SJCRH30 (cell line): ENCODE data around the gene ST6GALNAC2. TPM values are rescaled to one million over a fixed set of nuclear protein-coding genes. Genes with fewer than 3 reads are reported as not detected.
A peak's percentile ranks its signal among the peaks of the same experiment; 100 is the strongest.

Source experiments
- DNase-seq, 2 experiments: peaks; one replicate each; pipeline ENCODE4 v3.0.0-alpha.2; 2015 to 2020
- H3K27ac ChIP-seq: fragments of 250-450 bp; sonication (Bioruptor Pico); 2 replicates; pipeline ENCODE4 v1.5.1; 2020; ENCODE audit warnings: mild to moderate bottlenecking, moderate library complexity
- H3K27me3 ChIP-seq: fragments of 250-450 bp; sonication (Bioruptor Pico); 2 replicates; pipeline ENCODE4 v1.5.1; 2020; ENCODE audit warnings: mild to moderate bottlenecking, moderate library complexity
- H3K36me3 ChIP-seq: fragments of 250-450 bp; sonication (Bioruptor Pico); 2 replicates; pipeline ENCODE4 v1.5.1; 2020; ENCODE audit warnings: mild to moderate bottlenecking, moderate library complexity
- H3K4me1 ChIP-seq: fragments of 250-450 bp; sonication (Bioruptor Pico); 2 replicates; pipeline ENCODE4 v1.5.1; 2020; ENCODE audit warnings: mild to moderate bottlenecking, moderate library complexity
- H3K4me3 ChIP-seq: fragments of 250-450 bp; sonication (Bioruptor Pico); 2 replicates; pipeline ENCODE4 v1.5.1; 2020; ENCODE audit warnings: mild to moderate bottlenecking, moderate library complexity
- H3K9me3 ChIP-seq: fragments of 250-450 bp; sonication (Bioruptor Pico); replicated peaks from 2 replicates; pipeline ENCODE4 v1.5.1; 2020; ENCODE audit warnings: mild to moderate bottlenecking, moderate library complexity
- total RNA-seq: library from RNA; depleted of rRNA; stranded (reverse); fragments of >200 nt; shearing (Covaris generic); gene quantifications from 2 replicates; pipeline ENCODE4 v1.2.3, GENCODE V29; 2014

Gene ST6GALNAC2
- total RNA-seq, 1 experiment from 2014 or later, result not detected

DNA sequence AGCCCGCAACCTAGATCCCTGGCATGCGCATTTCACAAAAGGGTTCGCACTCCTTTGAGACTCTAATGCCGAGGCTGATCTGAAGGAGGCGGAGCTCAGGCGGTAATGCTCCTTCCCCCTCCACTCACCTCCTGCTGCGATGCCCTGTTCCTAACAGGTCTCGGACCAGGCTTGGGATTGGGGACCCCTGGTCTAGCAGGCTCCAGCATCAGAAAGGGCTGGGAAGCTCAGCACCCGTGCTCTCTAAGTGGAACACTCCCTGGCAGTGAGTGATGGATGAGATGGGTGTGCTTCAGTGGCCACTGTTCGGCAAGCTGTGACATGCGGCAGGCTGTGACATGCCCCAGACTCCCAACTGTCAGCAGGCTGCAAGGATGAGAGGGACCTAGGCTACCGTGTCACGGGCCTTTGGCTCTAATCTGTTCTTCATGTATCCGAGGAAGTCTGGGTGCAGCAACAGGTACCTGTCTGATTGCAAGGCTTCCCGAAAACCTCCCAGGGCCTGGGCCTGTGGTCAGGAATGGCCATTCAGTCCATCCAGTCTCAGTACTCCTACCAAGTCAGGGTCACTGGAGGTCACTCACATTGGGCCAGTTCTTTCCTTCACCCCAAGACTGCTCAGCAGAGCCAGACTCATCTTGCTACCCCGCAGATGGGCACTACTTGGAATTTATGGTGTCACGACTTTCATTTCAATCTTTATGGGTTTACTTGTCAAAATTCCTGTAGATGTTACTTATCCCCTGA, 1.3 kb upstream of the ST6GALNAC2 start:
- H3K4me3 ChIP-seq, result no peak overlapping the region
- no peaks in the 10 kb centered on the region for H3K27me3 ChIP-seq
- no peaks in the 10 kb centered on the region; the same call in 1 of the 2 replicates for H3K9me3 ChIP-seq
- H3K36me3 ChIP-seq, result no peaks in the 10 kb centered on the region
- H3K4me1 ChIP-seq, result peaks cover 8% of the 10 kb centered on the region
- peak; percentile 40 to 66 for DNase-seq
- no peak overlapping the region for H3K27ac ChIP-seq

DNA sequence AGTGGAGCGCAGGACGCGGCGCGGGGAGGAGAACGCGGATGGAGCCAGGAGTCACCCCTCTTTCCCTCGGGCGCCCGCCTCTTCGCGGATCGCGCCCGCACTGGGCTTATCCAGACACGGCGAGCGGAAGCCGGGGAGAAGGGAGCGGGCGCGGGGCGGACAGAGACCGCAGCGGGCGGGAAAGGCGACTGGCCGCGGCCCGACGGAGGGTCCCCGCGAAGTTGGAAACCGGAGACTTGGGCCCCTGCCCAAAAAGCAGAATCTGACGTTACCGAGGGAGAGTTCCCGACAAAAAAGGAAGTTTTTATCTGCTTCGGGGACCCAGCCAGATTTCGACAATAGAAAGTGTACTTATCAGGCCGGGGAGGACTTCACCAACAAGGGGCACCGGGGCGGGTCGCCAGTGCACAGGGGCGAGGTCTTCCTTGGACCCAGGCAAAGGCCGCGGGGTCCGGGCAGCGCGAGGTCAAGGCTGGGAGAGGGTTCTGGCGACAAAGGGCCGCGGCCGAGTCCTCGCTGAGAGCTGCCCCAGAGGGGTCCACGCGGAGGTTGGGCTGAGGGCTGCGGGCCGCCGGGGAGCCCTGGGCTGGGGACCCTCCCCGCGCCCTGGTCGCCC, 519 bp downstream of the ST6GALNAC2 start:
- no peak for DNase-seq
- no peaks in the 10 kb centered on the region for H3K27me3 ChIP-seq

GRCh38 chr17:76584427-76585032, 1.1 kb downstream of the ST6GALNAC2 start:
- Histone ChIP-seq H3K9me3 (no peaks in the 10 kb centered on the region; the same call in 1 of the 2 replicates), H3K4me1 (peaks cover 21% of the 10 kb centered on the region), H3K27ac (no peak overlapping the region), H3K36me3 (no peaks in the 10 kb centered on the region), H3K4me3 (no peak overlapping the region), H3K27me3 (no peaks in the 10 kb centered on the region)
- DNase-seq, result no peak

More for the DNA sequence above, 519 bp downstream of the ST6GALNAC2 start:
- Histone ChIP-seq H3K4me1 (peaks cover 21% of the 10 kb centered on the region), H3K36me3 (no peaks in the 10 kb centered on the region), H3K9me3 (no peaks in the 10 kb centered on the region; the same call in 1 of the 2 replicates), H3K4me3 (no peak overlapping the region), H3K27ac (no peak overlapping the region)

DNA sequence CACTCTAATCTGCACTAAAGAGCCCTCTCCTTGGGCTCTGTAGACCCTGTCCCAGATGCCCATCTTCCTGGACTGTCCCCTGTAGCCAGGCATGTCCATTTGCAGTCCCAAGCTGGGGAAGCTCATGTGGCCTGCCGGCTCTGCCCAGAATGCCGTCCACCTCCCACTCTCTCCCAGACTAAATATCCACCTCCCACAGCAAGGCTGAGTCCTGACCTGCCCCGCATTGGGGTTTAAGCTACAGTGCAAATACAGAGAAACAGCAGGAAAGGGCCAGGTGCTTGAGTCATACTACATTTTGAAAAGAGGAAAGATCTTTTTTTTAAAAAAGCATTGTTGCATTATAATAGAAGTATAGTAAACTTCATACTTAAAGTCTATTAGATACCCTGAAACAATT, 3.0 kb downstream of the ST6GALNAC2 start:
- Histone ChIP-seq H3K27me3 (no peaks in the 10 kb centered on the region), H3K9me3 (0 out of 2 replicates have a peak, but pooled peaks cover 2% of the 10 kb centered on the region), H3K4me1 (peaks cover 21% of the 10 kb centered on the region), H3K27ac (no peak overlapping the region), H3K36me3 (no peaks in the 10 kb centered on the region), H3K4me3 (no peak overlapping the region)
- DNase-seq, result no peak

DNA sequence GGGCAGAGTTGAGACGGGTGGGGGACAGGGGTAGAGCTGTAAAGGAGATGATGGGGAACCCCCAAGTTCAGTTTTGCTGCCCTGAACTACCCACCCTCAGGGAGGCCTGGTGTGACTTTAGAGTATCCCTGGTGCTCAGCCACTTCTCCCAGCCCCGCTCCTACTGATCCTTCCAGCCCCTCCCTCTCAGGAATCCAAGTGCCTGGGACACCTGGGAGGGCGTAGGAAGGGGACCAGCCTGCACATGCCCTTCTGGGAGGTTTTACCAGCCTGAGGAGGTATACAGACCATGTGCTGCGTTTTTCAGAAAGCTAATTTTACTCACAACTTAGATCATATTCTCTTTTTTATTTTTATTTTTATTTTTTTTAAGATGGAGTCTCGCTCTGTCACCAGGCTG, 4.1 kb downstream of the ST6GALNAC2 start:
- no peaks in the 10 kb centered on the region for H3K27me3 ChIP-seq

GRCh38 chr17:76579281-76579680, 6.4 kb downstream of the ST6GALNAC2 start:
- Histone ChIP-seq H3K4me1 (peaks cover 13% of the 10 kb centered on the region), H3K4me3 (no peak overlapping the region)
- DNase-seq, result no peak

More for the DNA sequence above, 4.1 kb downstream of the ST6GALNAC2 start:
- Histone ChIP-seq H3K27ac (0 out of 2 replicates have a peak overlapping the region, but pooled peaks have one; percentile 10), H3K36me3 (no peaks in the 10 kb centered on the region), H3K4me3 (no peak overlapping the region), H3K9me3 (0 out of 2 replicates have a peak, but pooled peaks cover 2% of the 10 kb centered on the region), H3K4me1 (peaks cover 13% of the 10 kb centered on the region)
- DNase-seq, result no peak

GRCh38 chr17:76578376-76578775, 7.3 kb downstream of the ST6GALNAC2 start:
- Histone ChIP-seq H3K36me3 (no peaks in the 10 kb centered on the region), H3K4me3 (no peak overlapping the region), H3K4me1 (peaks cover 13% of the 10 kb centered on the region), H3K27ac (no peak overlapping the region), H3K9me3 (0 out of 2 replicates have a peak, but pooled peaks cover 2% of the 10 kb centered on the region), H3K27me3 (no peaks in the 10 kb centered on the region)
- DNase-seq, result no peak

More at GRCh38 chr17:76579281-76579680, 6.4 kb downstream of the ST6GALNAC2 start:
- Histone ChIP-seq H3K27me3 (no peaks in the 10 kb centered on the region), H3K36me3 (no peaks in the 10 kb centered on the region), H3K9me3 (0 out of 2 replicates have a peak, but pooled peaks cover 2% of the 10 kb centered on the region), H3K27ac (no peak overlapping the region)

GRCh38 chr17:76577876-76578275, 7.8 kb downstream of the ST6GALNAC2 start:
- no peak overlapping the region for H3K4me3 ChIP-seq
- no peaks in the 10 kb centered on the region for H3K27me3 ChIP-seq
- no peak overlapping the region for H3K27ac ChIP-seq
- peaks cover 13% of the 10 kb centered on the region for H3K4me1 ChIP-seq
- H3K9me3 ChIP-seq, result 0 out of 2 replicates have a peak, but pooled peaks cover 2% of the 10 kb centered on the region
- H3K36me3 ChIP-seq, result no peaks in the 10 kb centered on the region
- DNase-seq, result no peak

- no peak for DNase-seq
- Histone ChIP-seq H3K27me3 (no peaks in the 10 kb centered on the region), H3K4me1 (peaks cover 7% of the 10 kb centered on the region), H3K9me3 (0 out of 2 replicates have a peak, but pooled peaks cover 2% of the 10 kb centered on the region), H3K4me3 (no peak overlapping the region), H3K36me3 (no peaks in the 10 kb centered on the region), H3K27ac (no peak overlapping the region)
Measured at GRCh38 chr17:76576189-76576588, 9.5 kb downstream of the ST6GALNAC2 start.

DNA sequence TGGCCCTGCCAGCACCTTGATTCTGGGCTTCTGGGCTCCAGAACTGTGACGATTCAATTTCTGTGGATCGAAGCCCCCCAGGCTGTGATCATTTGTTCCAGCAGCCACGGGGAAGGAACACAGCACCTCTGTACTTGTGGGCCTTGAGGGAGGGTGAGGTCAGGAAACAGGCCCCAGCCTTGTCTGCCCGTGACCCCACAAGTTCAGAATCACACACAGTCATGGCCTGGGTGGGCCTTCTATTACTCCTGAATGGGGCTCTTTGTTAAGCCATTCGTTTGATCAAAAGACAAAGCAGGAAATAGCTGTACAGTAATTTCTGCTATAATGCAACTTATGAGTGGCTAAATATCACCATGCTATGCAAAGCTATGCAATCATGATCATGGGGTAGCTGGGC, 10.1 kb downstream of the ST6GALNAC2 start:
- peaks cover under 1% of the 10 kb centered on the region for H3K4me1 ChIP-seq
- peak in 1 of 2 experiments; percentile 53 for DNase-seq
- no peak overlapping the region for H3K27ac ChIP-seq
- no peak overlapping the region for H3K4me3 ChIP-seq
- H3K27me3 ChIP-seq, result no peaks in the 10 kb centered on the region
- H3K9me3 ChIP-seq, result 0 out of 2 replicates have a peak, but pooled peaks cover 2% of the 10 kb centered on the region
- no peaks in the 10 kb centered on the region for H3K36me3 ChIP-seq

GRCh38 chr17:76574166-76574565, 11.5 kb downstream of the ST6GALNAC2 start:
- no peaks in the 10 kb centered on the region for H3K27me3 ChIP-seq
- 0 out of 2 replicates have a peak, but pooled peaks cover 2% of the 10 kb centered on the region for H3K9me3 ChIP-seq
- no peaks in the 10 kb centered on the region for H3K36me3 ChIP-seq
- peaks cover 7% of the 10 kb centered on the region for H3K4me1 ChIP-seq
- no peak for DNase-seq
- no peak overlapping the region for H3K4me3 ChIP-seq
- H3K27ac ChIP-seq, result no peak overlapping the region

DNA sequence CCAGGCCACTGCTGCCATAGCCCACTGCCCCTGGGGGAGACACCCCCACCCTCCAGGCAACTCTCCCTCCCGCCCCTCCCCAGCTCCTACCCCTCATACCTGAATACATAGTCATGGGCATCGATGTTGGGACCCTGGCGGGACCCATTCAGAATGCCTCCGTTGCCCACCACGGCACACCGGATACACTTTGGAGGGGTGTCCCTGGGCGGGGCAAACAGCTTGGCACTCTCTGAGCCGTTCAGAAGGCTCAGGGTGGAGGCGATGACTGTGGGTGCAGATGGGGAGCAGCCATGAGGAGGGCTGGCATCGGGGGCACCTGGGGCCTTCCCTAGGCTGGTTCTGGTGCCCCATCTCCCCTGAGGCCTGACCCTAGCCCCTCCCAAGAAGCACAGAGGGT, 12.6 kb downstream of the ST6GALNAC2 start:
- DNase-seq, result no peak
- Histone ChIP-seq H3K36me3 (no peaks in the 10 kb centered on the region), H3K9me3 (no peaks in the 10 kb centered on the region), H3K4me3 (no peak overlapping the region), H3K27ac (no peak overlapping the region), H3K4me1 (peaks cover 7% of the 10 kb centered on the region), H3K27me3 (no peaks in the 10 kb centered on the region)

- H3K27me3 ChIP-seq, result no peaks in the 10 kb centered on the region
- no peak for DNase-seq
- H3K4me3 ChIP-seq, result no peak overlapping the region
- H3K27ac ChIP-seq, result no peak overlapping the region
- H3K9me3 ChIP-seq, result no peaks in the 10 kb centered on the region
- H3K4me1 ChIP-seq, result peaks cover 7% of the 10 kb centered on the region
- H3K36me3 ChIP-seq, result no peaks in the 10 kb centered on the region
Measured at GRCh38 chr17:76572201-76572910, 13.3 kb downstream of the ST6GALNAC2 start.

DNA sequence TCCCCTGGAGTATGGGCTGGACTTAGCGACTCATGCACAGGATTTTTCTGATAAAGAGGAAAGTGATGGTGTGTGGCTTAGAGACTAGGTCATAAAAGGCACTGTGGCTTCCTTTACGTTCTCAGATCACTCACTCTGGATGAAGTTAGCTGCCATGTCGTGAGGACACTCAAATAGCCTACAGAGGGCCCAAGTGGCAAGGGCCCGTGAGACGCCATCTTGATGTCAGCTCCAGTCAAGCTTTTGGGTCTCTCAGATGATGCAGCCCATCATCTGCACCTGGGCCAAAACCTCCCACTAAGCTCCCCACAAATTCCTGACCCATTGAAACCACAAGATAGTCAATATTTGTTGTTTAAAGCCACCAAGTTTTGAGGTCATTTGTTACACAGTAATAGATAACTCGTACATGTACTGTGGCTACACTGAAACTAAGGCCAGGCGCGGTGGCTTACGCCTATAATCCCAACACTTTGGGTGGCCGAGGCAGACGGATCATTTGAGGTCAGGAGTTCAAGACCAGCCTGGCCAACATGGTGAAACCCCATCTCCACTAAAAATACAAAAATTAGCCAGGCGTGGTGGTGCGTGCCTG, 14.7 kb downstream of the ST6GALNAC2 start:
- H3K27me3 ChIP-seq, result no peaks in the 10 kb centered on the region
- DNase-seq, result no peak
- no peaks in the 10 kb centered on the region for H3K9me3 ChIP-seq
- peaks cover 10% of the 10 kb centered on the region for H3K36me3 ChIP-seq
- no peak overlapping the region for H3K27ac ChIP-seq
- peaks cover 7% of the 10 kb centered on the region for H3K4me1 ChIP-seq
- no peak overlapping the region for H3K4me3 ChIP-seq
